Activated CD8-positive, alpha-beta memory T cell treated with anti-CD3 and anti-CD28 coated beads, Interleukin-2, amount 50 U/mL, for 1 hour (primary cell): Measurements from ENCODE around the gene KLHL25.

Experiments
- DNase-seq: peaks from one replicate; pipeline ENCODE4 v3.0.0-alpha.2; 2020; ENCODE audit errors: extremely low read depth

Gene KLHL25

GRCh38 chr15:85760531-85761371, 34.0 kb downstream of the KLHL25 start:
- no peak for DNase-seq

GRCh38 chr15:85760049-85760448, 34.7 kb downstream of the KLHL25 start:
- no peak for DNase-seq

- DNase-seq, result no peak
These were observed 35.3 kb downstream of the KLHL25 start for GRCh38 chr15:85759376-85759775.

GRCh38 chr15:85758655-85758978, 36.1 kb downstream of the KLHL25 start:
- no peak for DNase-seq

- DNase-seq, result no peak
These were observed 36.6 kb downstream of the KLHL25 start for GRCh38 chr15:85757939-85758654.

- no peak for DNase-seq
These were observed 37.4 kb downstream of the KLHL25 start for GRCh38 chr15:85757073-85757938.

- no peak for DNase-seq
These were observed 38.2 kb downstream of the KLHL25 start for GRCh38 chr15:85756411-85757072.

GRCh38 chr15:85755942-85756341, 38.8 kb downstream of the KLHL25 start:
- no peak for DNase-seq

- DNase-seq, result no peak
These were observed 39.3 kb downstream of the KLHL25 start for GRCh38 chr15:85755471-85755870.

- DNase-seq, result no peak
These were observed 39.7 kb downstream of the KLHL25 start for GRCh38 chr15:85754989-85755388.

GRCh38 chr15:85753791-85754452, 40.8 kb downstream of the KLHL25 start:
- DNase-seq, result no peak

- DNase-seq, result no peak
These were observed 41.5 kb downstream of the KLHL25 start for GRCh38 chr15:85753261-85753660.

GRCh38 chr15:85752491-85752961, 42.2 kb downstream of the KLHL25 start:
- DNase-seq, result no peak

GRCh38 chr15:85752124-85752475, 42.6 kb downstream of the KLHL25 start:
- DNase-seq, result no peak

- DNase-seq, result no peak
These were observed 43.2 kb downstream of the KLHL25 start for GRCh38 chr15:85751291-85752123.

- no peak for DNase-seq
These were observed 44.1 kb downstream of the KLHL25 start for GRCh38 chr15:85750319-85751290.

- no peak for DNase-seq
These were observed 45.2 kb downstream of the KLHL25 start for GRCh38 chr15:85749261-85750151.

GRCh38 chr15:85748729-85749128, 46.0 kb downstream of the KLHL25 start:
- DNase-seq, result no peak
